ENCODE results near the gene GALNT13.

GRCh38 chr2:154242687-154243086, 371.0 kb downstream of the GALNT13 start:
- TF ChIP-seq CTCF (IDR thresholded peaks at IDR 0.05): no peak
- no peak for TF ChIP-seq ZFX (IDR thresholded peaks at IDR 0.05; ENCODE audit: borderline replicate concordance)
